ENCODE results near the gene MRO. TPM values are rescaled to one million over a fixed set of nuclear protein-coding genes. Genes with fewer than 3 reads are reported as not detected.

MRO gene
- polyA plus RNA-seq, 2 of the 4 experiments (the other 2 are of a cell fraction), result 0.31 to 0.39 TPM

GRCh38 chr18:50751490-50751889 is 68.3 kb downstream of the MRO start:
- no peak overlapping the region for H3K4me2 ChIP-seq
- no peak for DNase-seq (ENCODE audit: low read depth in 1 of 2, low spot score in 1 of 2)
- H3K4me1 ChIP-seq, result no peaks in the 10 kb centered on the region
- ChIA-PET POLR2A (no interaction called here), CTCF (no interaction called here)
- no peak for ATAC-seq
- H3K4me3 ChIP-seq, result no peak overlapping the region
- no peak for FAIRE-seq
- WGBS (ENCODE audit: missing lambda C conversion rate), result 17% methylated on average over 5 of the region's 5 CpGs
- TF ChIP-seq, protein P1, sequence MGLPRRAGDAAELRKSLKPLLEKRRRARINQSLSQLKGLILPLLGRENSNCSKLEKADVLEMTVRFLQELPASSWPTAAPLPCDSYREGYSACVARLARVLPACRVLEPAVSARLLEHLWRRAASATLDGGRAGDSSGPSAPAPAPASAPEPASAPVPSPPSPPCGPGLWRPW (IDR thresholded peaks at IDR 0.05), result no peak
- TF ChIP-seq MAX (IDR thresholded peaks at IDR 0.05), result no peak
- TF ChIP-seq GATA3 (IDR thresholded peaks at IDR 0.05; ENCODE audit: borderline replicate concordance), result no peak
- no peak for TF ChIP-seq SREBF2 (IDR thresholded peaks at IDR 0.05)
- TF ChIP-seq CEBPB (IDR thresholded peaks at IDR 0.05), result no peak
- TF ChIP-seq TP53 (CRISPR knock-in tag; IDR thresholded peaks at IDR 0.05), result no peak
- no peak for TF ChIP-seq E2F6 (IDR thresholded peaks at IDR 0.05; ENCODE audit: borderline replicate concordance, low read depth)
- no peak for TF ChIP-seq BHLHE40 (IDR thresholded peaks at IDR 0.05; ENCODE audit: low read depth, low read length)
- TF ChIP-seq JUN (IDR thresholded peaks at IDR 0.05), result no peak
- no peak for TF ChIP-seq REST (IDR thresholded peaks at IDR 0.05)
- no peak for TF ChIP-seq HDAC2 (IDR thresholded peaks at IDR 0.05)
- TF ChIP-seq FOXS1 (CRISPR knock-in tag; IDR thresholded peaks at IDR 0.05), result no peak
- TF ChIP-seq ZNF302 (CRISPR knock-in tag; IDR thresholded peaks at IDR 0.05), result no peak
- TF ChIP-seq NFE2L2 (conservative IDR thresholded peaks at IDR 0.05; ENCODE audit: low read length), result no peak
- TF ChIP-seq RAD21 (conservative IDR thresholded peaks at IDR 0.05 in 1 of 2, IDR thresholded peaks at IDR 0.05 in 1 of 2), result no peak
- no peak for TF ChIP-seq FOSL2 (IDR thresholded peaks at IDR 0.05)
- TF ChIP-seq FOSL2 (CRISPR knock-in tag; IDR thresholded peaks at IDR 0.05), result no peak
- TF ChIP-seq, protein P2, sequence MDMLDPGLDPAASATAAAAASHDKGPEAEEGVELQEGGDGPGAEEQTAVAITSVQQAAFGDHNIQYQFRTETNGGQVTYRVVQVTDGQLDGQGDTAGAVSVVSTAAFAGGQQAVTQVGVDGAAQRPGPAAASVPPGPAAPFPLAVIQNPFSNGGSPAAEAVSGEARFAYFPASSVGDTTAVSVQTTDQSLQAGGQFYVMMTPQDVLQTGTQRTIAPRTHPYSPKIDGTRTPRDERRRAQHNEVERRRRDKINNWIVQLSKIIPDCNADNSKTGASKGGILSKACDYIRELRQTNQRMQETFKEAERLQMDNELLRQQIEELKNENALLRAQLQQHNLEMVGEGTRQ (IDR thresholded peaks at IDR 0.05), result no peak
- no peak for TF ChIP-seq HOXB5 (CRISPR knock-in tag; IDR thresholded peaks at IDR 0.05)
- TF ChIP-seq POLR2A (IDR thresholded peaks at IDR 0.05; ENCODE audit: low read length), result no peak
- no peak overlapping the region for H3K27ac ChIP-seq
- no peaks in the 10 kb centered on the region for H3K9me3 ChIP-seq

GRCh38 chr18:50750546-50750945 is 69.3 kb downstream of the MRO start:
- no peak overlapping the region for H3K4me2 ChIP-seq
- ChIA-PET POLR2A (no interaction called here), CTCF (no interaction called here)
- no peaks in the 10 kb centered on the region for H3K4me1 ChIP-seq
- FAIRE-seq (no peak), ATAC-seq (no peak), DNase-seq (ENCODE audit: low read depth in 1 of 2, low spot score in 1 of 2) (no peak)
- H3K4me3 ChIP-seq, result no peak overlapping the region
- 0% methylated on average over 2 of the region's 2 CpGs for WGBS (ENCODE audit: missing lambda C conversion rate)
- TF ChIP-seq EHF (CRISPR knock-in tag; IDR thresholded peaks at IDR 0.05), result no peak
- TF ChIP-seq CBX2 (IDR thresholded peaks at IDR 0.05; ENCODE audit: borderline replicate concordance, low read depth), result no peak
- no peak for TF ChIP-seq HEYL (CRISPR knock-in tag; IDR thresholded peaks at IDR 0.05)
- TF ChIP-seq FOXS1 (CRISPR knock-in tag; IDR thresholded peaks at IDR 0.05), result no peak
- no peak for TF ChIP-seq SMC3 (IDR thresholded peaks at IDR 0.05)
- no peak for TF ChIP-seq HOXB13 (CRISPR knock-in tag; IDR thresholded peaks at IDR 0.05; ENCODE audit: low read depth)
- TF ChIP-seq PHF8 (IDR thresholded peaks at IDR 0.05; ENCODE audit: borderline replicate concordance, low read depth), result no peak
- TF ChIP-seq ZNF302 (CRISPR knock-in tag; IDR thresholded peaks at IDR 0.05), result no peak
- no peak for TF ChIP-seq CTCF (IDR thresholded peaks at IDR 0.05)
- no peak for TF ChIP-seq RAD21 (conservative IDR thresholded peaks at IDR 0.05 in 1 of 2, IDR thresholded peaks at IDR 0.05 in 1 of 2)
- no peak for TF ChIP-seq JUN (IDR thresholded peaks at IDR 0.05)
- TF ChIP-seq TP53 (CRISPR knock-in tag; IDR thresholded peaks at IDR 0.05), result no peak
- no peak for TF ChIP-seq MAZ (IDR thresholded peaks at IDR 0.05; ENCODE audit: borderline replicate concordance, low read depth, low read length)
- TF ChIP-seq, protein P1 (IDR thresholded peaks at IDR 0.05), result no peak
- no peak for TF ChIP-seq ZFP36 (IDR thresholded peaks at IDR 0.05; ENCODE audit: borderline replicate concordance, partially characterized antibody)
- TF ChIP-seq EP300 (IDR thresholded peaks at IDR 0.05), result no peak
- no peak for TF ChIP-seq CBX8 (IDR thresholded peaks at IDR 0.05)
- TF ChIP-seq FOSL2 (IDR thresholded peaks at IDR 0.05), result no peak
- TF ChIP-seq FOSL2 (CRISPR knock-in tag; IDR thresholded peaks at IDR 0.05), result no peak
- TF ChIP-seq NFE2L2 (conservative IDR thresholded peaks at IDR 0.05; ENCODE audit: low read length), result no peak
- no peak overlapping the region for H3K27ac ChIP-seq
- H3K9me3 ChIP-seq, result no peaks in the 10 kb centered on the region

All from A549 (cell line).